AG04450 (cell line): Measurements from ENCODE around the gene CEP192. TPM values are rescaled to one million over a fixed set of nuclear protein-coding genes. Genes with fewer than 3 reads are reported as not detected.
"Not testable (repeated sequence)": the region's sequence is repeated elsewhere in the genome, so short reads cannot be mapped to it uniquely, and the experiment has no call there.

Experiments used
- CTCF ChIA-PET: fragments of 300-600, 350-600 bp; formaldehyde crosslinking; extraction: SDS; loops from one replicate; lab custom pipeline; 2022; ENCODE audit warnings: antibody characterized with exemption, inconsistent platforms; lab: Charles Lee
- POLR2A ChIA-PET: fragments of 350-600 bp; formaldehyde crosslinking; extraction: SDS; loops from one replicate; lab custom pipeline; 2021; ENCODE audit warnings: antibody characterized with exemption, inconsistent platforms; lab: Yijun Ruan, JAX
- DNase-seq: peaks from one replicate; pipeline ENCODE4 v3.0.0-alpha.2; 2011; ENCODE audit warnings: low read depth, low spot score
- H3K27ac ChIP-seq: one replicate; pipeline ENCODE4 v1.5.1; 2012; ENCODE audit warnings: low read depth, low read length, control low read depth
- H3K27me3 ChIP-seq: one replicate; pipeline ENCODE4 v1.6.0; 2012; ENCODE audit warnings: low read length; ENCODE audit not compliant: control insufficient read depth, insufficient read depth
- H3K4me3 ChIP-seq: 2 replicates; pipeline ENCODE4 v1.5.1; 2011; ENCODE audit warnings: mild to moderate bottlenecking, low read depth, low read length, control low read depth
- H3K9me3 ChIP-seq: 2 replicates; pipeline ENCODE4 v1.5.1; 2012; ENCODE audit warnings: low read length; ENCODE audit not compliant: control insufficient read depth, insufficient read depth
- polyA plus RNA-seq: library from polyadenylated mRNA; depleted of rRNA; stranded (reverse); fragments of >200 nt; gene quantifications from 2 replicates; pipeline ENCODE4 v1.2.3, GENCODE V29; 2011
- TF ChIP-seq, protein P1 (sequence below): IDR thresholded peaks from 2 replicates; pipeline ENCODE4 v1.5.1; 2011; ENCODE audit warnings: low read depth, low read length, control low read depth, inconsistent platforms

The CEP192 gene
- polyA plus RNA-seq, 1 experiment: 21.1 TPM

DNA sequence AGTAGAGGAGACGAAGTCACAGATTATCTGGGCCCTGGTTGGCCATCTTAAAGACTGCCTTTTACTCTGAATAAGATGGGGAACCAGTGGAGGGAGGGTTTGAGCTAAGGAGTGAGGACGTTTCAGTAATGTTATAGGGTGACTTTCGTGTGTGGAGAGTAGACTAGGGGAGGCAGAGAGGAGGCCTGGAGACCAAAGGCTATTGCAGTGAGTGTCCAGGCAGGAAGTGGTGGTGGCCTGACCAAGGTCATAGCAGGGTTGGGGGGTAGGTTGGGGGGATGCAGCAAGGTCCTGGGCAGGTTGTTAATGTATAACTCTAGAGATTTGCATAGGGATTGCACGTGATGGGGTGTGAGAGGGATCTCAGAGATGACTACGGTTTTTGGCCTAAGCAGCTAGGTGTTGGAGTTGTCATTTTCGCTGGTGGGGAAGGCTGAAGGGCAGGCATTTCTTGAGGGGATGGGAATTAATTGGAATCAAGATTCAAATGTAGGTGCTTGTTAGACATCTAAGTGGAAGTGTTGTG, 4.9 kb downstream of the CEP192 start:
- Histone ChIP-seq H3K27me3 (no peaks in the 10 kb centered on the region), H3K27ac (no peak overlapping the region), H3K9me3 (no peaks in the 10 kb centered on the region), H3K4me3 (no peak overlapping the region)
- POLR2A ChIA-PET: no interaction called here
- TF ChIP-seq, protein P1, sequence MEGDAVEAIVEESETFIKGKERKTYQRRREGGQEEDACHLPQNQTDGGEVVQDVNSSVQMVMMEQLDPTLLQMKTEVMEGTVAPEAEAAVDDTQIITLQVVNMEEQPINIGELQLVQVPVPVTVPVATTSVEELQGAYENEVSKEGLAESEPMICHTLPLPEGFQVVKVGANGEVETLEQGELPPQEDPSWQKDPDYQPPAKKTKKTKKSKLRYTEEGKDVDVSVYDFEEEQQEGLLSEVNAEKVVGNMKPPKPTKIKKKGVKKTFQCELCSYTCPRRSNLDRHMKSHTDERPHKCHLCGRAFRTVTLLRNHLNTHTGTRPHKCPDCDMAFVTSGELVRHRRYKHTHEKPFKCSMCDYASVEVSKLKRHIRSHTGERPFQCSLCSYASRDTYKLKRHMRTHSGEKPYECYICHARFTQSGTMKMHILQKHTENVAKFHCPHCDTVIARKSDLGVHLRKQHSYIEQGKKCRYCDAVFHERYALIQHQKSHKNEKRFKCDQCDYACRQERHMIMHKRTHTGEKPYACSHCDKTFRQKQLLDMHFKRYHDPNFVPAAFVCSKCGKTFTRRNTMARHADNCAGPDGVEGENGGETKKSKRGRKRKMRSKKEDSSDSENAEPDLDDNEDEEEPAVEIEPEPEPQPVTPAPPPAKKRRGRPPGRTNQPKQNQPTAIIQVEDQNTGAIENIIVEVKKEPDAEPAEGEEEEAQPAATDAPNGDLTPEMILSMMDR: no peak
- no peak for DNase-seq
- CTCF ChIA-PET: no interaction called here

DNA sequence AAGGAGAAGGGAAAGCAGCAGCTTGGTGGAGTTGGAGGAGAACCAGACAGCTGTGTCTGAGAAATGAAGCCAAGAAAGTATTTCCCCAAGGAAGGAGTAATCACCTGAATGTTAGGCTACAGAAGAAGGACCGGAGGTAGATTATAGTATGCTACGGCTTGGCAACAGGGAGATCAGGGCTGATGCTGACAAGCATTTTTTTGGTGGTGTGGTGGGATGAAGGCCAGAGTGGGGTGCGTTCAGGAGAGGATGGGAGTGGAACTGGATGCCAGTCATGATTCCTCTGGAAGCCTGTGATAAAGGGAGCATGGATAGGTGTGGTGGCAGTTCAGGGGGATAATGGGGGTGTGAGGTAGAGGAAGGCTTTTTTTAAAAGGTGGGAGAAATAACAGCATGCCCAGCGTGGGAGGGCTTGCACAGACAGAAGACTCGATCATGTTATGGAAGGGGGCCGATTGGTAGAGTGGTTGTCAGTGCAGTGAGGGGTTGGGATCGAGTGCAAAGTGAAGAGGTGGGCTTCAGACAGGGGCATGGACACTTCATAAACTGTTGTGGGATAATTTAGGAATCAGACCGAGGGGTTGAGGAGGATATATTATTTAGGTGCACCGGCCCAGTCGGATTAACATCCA, 5.6 kb downstream of the CEP192 start:
- CTCF ChIA-PET: no interaction called here
- TF ChIP-seq, protein P1: no peak
- no peak overlapping the region for H3K4me3 ChIP-seq
- no peak for DNase-seq
- H3K27ac ChIP-seq: no peak overlapping the region
- no peaks in the 10 kb centered on the region for H3K9me3 ChIP-seq
- POLR2A ChIA-PET: no interaction called here
- H3K27me3 ChIP-seq: no peaks in the 10 kb centered on the region

DNA sequence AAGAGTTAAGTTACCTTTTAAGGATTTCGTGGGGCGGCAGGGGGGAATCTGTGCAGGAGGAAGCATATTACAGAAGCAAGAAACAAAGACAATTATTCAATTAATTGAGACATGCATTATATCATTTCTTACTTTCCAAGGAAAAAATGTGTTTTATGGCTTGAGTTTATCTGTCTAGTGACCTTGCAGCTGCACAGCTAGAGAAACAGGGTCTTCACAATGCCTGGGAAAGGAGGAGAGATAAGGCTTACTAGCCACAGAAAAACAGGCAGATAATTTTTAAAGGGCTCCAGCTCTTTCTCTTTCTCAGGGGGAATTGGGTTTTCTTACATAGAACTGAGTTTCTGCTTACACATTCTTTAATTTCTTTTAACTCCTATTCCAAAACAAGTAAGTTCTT, 6.2 kb downstream of the CEP192 start:
- H3K9me3 ChIP-seq, H3K4me3 ChIP-seq, H3K27ac ChIP-seq, CTCF ChIA-PET, H3K27me3 ChIP-seq, DNase-seq, POLR2A ChIA-PET: not testable (repeated sequence)

DNA sequence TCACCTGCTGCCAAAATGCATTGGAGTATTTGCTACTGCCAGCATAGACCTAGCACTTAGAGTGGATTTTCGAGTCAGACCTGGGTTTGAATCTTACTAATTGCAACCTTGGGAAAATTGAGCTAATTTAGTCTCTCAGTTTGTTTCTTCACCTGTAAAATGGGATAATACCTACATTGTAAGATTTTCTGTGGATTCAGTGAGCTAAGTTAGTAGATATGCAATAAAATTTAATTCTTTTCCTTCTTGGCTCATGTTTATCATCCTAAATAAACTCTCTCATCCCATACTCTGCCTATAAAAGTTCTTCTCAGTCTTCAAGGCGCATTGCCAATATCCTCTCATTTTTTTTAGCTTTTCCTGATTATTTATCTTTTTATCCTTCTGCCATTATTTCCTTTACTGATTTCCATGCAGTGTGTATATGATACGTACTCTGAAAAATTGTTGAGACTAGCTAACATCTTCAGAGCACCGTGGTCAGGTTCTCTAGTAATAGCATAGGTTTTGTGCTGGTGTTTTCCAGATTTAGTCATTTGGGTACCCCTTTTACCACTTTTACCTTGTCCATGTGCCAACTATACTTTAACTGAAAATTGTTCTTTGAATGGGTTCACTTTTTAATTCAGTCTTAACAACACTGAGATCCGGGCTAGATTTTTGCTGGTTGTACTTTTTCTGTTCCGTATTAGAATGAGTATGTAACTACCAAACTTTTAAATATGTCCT, 7.3 kb downstream of the CEP192 start:
- H3K27ac ChIP-seq: no peak overlapping the region
- no peak for DNase-seq
- no peaks in the 10 kb centered on the region for H3K27me3 ChIP-seq
- CTCF ChIA-PET: interaction anchor here (1.1 to 1.8 kb wide), 2 partner anchors 9 to 161 kb away, joined by 3 to 9 read pairs; no protein-coding TSS in a partner anchor
- no peaks in the 10 kb centered on the region for H3K9me3 ChIP-seq
- POLR2A ChIA-PET: no interaction called here
- TF ChIP-seq, protein P1: no peak
- H3K4me3 ChIP-seq: no peak overlapping the region

DNA sequence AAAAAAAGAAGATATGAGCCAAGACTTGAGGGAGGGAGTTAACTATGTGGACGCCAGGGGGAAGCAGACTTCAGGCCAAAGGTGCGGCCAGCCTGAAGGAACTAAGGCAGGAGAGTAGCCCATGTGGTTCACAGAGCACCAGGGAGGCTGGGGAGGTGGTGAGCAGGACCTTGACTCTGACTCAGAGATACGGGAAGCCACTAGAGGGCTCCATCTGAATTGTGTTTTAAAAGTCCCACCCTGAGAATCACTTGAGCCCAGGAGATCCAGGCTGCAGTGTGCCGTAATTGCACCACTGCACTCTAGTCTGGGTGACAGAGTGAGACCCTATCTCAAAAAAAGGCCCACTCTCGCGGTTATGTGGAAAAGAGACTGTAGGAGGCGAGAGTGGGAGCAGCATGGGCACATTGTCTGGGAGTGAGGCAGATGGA, 12.3 kb downstream of the CEP192 start:
- Histone ChIP-seq H3K4me3 (no peak overlapping the region), H3K9me3 (no peaks in the 10 kb centered on the region), H3K27ac (no peak overlapping the region), H3K27me3 (no peaks in the 10 kb centered on the region)
- TF ChIP-seq, protein P1: peak; percentile 57
- ChIA-PET CTCF (interaction anchor here (0.6 to 3.6 kb wide), 13 partner anchors 9 to 266 kb away, joined by 3 to 19 read pairs (median 4); no protein-coding TSS in a partner anchor), POLR2A (no interaction called here)
- peak; percentile 29 for DNase-seq
